Activated naive CD8-positive, alpha-beta T cell treated with anti-CD3 and anti-CD28 coated beads for 36 hours (primary cell): Measurements from ENCODE around the gene MBNL2. TPM values are rescaled to one million over a fixed set of nuclear protein-coding genes. Genes with fewer than 3 reads are reported as not detected.

Experiments used
- DNase-seq: peaks from one replicate; pipeline ENCODE4 v3.0.0; 2021
- H3K27ac Mint-ChIP-seq: one replicate; pipeline ENCODE4 v1.8.0; 2022; ENCODE audit warnings: mild to moderate bottlenecking, moderate library complexity, mixed read lengths
- H3K27me3 Mint-ChIP-seq: one replicate; pipeline ENCODE4 v1.8.0; 2022; ENCODE audit warnings: mild to moderate bottlenecking, mixed read lengths
- H3K36me3 Mint-ChIP-seq: one replicate; pipeline ENCODE4 v1.8.0; 2021; ENCODE audit warnings: mild to moderate bottlenecking, mixed read lengths
- H3K4me1 Mint-ChIP-seq: one replicate; pipeline ENCODE4 v1.8.0; 2021; ENCODE audit warnings: mixed read lengths
- H3K4me3 Mint-ChIP-seq: one replicate; pipeline ENCODE4 v1.8.0; 2022; ENCODE audit warnings: mild to moderate bottlenecking, moderate library complexity, mixed read lengths
- H3K9me3 Mint-ChIP-seq: one replicate; pipeline ENCODE4 v1.8.0; 2022; ENCODE audit warnings: mixed read lengths
- total RNA-seq, 2 experiments: library from RNA; stranded (reverse); gene quantifications; one replicate each; pipeline ENCODE4 v1.2.3, GENCODE V29; 2021

Gene MBNL2
- total RNA-seq, 2 experiments from 2014 or later: 12.5 to 13.6 TPM

GRCh38 chr13:97441368-97441767, 219.2 kb downstream of the MBNL2 start:
- Mint-ChIP-seq H3K9me3 (no peaks in the 10 kb centered on the region), H3K36me3 (peaks cover 9% of the 10 kb centered on the region), H3K27me3 (no peaks in the 10 kb centered on the region), H3K27ac (no peak overlapping the region), H3K4me3 (no peak overlapping the region), H3K4me1 (peaks cover 10% of the 10 kb centered on the region)
- no peak for DNase-seq

Other genes with a start within 250 kb of the MBNL2 start
- not detected for gene OXGR1, start 227.9 kb upstream of the MBNL2 start, total RNA-seq
- gene RAP2A, start 211.8 kb downstream of the MBNL2 start, total RNA-seq: 10 to 100 TPM; 16.2 to 18.6 TPM